Epithelial cell of prostate (primary cell): ENCODE data around the gene VPS13D.

Source experiments
- DNase-seq: peaks from one replicate; pipeline ENCODE4 v3.0.0-alpha.2; 2011; ENCODE audit warnings: low read depth, low spot score
- H3K27ac ChIP-seq: fragments of 450-650 bp; 2 replicates; pipeline ENCODE4 v1.5.1; 2017; ENCODE audit warnings: mild to moderate bottlenecking

VPS13D gene

GRCh38 chr1:12554521-12555305 is 324.9 kb downstream of the VPS13D start:
- H3K27ac ChIP-seq, result no peak overlapping the region
- DNase-seq, result no peak

- no peak for DNase-seq
- no peak overlapping the region for H3K27ac ChIP-seq
These were observed 325.9 kb downstream of the VPS13D start for GRCh38 chr1:12555411-12556367.

GRCh38 chr1:12556368-12556930 is 326.6 kb downstream of the VPS13D start:
- H3K27ac ChIP-seq, result no peak overlapping the region
- DNase-seq, result no peak

- no peak for DNase-seq
- no peak overlapping the region for H3K27ac ChIP-seq
These were observed 327.4 kb downstream of the VPS13D start for GRCh38 chr1:12556957-12557935.

- no peak for DNase-seq
- H3K27ac ChIP-seq, result no peak overlapping the region
These were observed 331.3 kb downstream of the VPS13D start for GRCh38 chr1:12561121-12561520.
